Hypothalamus (tissue), 51 donors: ENCODE measurements around the gene CREB3L1.
A peak's percentile ranks its signal among the peaks of the same experiment; 100 is the strongest.

Experiments used
- DNase-seq, 51 donors: peaks; one replicate each; lab custom pipeline; 2025; lab: John Stamatoyannopoulos, UW

The CREB3L1 gene, protein sequence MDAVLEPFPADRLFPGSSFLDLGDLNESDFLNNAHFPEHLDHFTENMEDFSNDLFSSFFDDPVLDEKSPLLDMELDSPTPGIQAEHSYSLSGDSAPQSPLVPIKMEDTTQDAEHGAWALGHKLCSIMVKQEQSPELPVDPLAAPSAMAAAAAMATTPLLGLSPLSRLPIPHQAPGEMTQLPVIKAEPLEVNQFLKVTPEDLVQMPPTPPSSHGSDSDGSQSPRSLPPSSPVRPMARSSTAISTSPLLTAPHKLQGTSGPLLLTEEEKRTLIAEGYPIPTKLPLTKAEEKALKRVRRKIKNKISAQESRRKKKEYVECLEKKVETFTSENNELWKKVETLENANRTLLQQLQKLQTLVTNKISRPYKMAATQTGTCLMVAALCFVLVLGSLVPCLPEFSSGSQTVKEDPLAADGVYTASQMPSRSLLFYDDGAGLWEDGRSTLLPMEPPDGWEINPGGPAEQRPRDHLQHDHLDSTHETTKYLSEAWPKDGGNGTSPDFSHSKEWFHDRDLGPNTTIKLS

DNA sequence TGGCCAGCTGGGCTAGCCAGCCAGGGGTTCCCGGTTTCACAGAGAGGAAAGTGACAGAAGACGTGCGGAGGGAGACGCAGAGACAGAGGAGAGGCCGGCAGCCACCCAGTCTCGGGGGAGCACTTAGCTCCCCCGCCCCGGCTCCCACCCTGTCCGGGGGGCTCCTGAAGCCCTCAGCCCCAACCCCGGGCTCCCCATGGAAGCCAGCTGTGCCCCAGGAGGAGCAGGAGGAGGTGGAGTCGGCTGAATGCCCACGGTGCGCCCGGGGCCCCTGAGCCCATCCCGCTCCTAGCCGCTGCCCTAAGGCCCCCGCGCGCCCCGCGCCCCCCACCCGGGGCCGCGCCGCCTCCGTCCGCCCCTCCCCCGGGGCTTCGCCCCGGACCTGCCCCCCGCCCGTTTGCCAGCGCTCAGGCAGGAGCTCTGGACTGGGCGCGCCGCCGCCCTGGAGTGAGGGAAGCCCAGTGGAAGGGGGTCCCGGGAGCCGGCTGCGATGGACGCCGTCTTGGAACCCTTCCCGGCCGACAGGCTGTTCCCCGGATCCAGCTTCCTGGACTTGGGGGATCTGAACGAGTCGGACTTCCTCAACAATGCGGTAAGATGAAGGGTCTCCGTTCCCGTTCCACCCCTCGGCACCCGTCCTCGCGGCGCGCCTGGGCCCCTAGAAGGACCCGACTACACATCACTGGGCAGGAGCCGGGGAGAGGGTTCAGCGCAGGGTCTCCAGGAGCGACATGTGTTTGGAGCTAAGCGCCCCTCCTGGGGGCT, at the start of gene CREB3L1:
TSS of gene CREB3L1 (plus strand) at position 41 of the 765 bp plus-strand sequence. CDS start at position 491, 450 bp downstream.
- peak in 12 of 51 donors; percentile 5 to 45 (median 19) for DNase-seq

DNA sequence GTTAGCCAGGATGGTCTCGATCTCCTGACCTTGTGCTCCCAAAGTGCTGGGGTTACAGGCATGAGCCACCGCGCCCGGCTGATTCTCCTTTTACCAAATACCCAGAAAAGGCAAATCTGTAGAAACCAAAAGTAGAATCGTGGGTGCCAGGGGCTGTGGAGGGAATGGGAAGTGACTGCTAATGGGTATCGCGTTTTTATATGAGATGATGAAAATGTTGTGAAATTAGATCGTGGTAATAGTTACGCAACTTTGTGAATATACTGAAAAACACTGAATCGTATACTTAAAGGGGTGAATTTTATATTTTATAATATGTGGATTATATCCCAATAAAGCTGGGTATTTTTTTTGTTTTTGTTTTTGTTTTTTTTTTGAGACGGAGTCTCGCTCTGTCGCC, 48.2 kb upstream of the CREB3L1 start:
- no peak for DNase-seq

DNA sequence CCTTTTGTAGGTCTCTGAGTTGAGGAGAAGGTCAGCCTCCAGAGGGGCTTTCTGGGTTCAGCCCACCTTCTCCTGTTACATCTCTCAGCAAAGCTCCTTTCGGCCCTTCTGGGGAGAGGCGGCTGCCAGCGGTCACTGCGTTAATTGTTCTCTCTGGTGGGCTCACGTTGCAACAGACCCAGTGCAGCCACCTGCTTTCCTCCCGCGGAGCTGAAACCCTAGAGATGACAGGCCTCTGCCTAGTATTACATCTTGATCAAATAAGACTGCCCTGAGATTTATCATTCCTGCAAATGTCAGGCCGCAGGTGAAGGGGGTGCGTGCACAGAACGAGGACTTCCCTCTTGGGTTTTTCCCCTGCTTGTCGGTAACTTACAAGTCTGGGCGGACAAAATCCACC, 43.2 kb upstream of the CREB3L1 start:
- no peak for DNase-seq

DNA sequence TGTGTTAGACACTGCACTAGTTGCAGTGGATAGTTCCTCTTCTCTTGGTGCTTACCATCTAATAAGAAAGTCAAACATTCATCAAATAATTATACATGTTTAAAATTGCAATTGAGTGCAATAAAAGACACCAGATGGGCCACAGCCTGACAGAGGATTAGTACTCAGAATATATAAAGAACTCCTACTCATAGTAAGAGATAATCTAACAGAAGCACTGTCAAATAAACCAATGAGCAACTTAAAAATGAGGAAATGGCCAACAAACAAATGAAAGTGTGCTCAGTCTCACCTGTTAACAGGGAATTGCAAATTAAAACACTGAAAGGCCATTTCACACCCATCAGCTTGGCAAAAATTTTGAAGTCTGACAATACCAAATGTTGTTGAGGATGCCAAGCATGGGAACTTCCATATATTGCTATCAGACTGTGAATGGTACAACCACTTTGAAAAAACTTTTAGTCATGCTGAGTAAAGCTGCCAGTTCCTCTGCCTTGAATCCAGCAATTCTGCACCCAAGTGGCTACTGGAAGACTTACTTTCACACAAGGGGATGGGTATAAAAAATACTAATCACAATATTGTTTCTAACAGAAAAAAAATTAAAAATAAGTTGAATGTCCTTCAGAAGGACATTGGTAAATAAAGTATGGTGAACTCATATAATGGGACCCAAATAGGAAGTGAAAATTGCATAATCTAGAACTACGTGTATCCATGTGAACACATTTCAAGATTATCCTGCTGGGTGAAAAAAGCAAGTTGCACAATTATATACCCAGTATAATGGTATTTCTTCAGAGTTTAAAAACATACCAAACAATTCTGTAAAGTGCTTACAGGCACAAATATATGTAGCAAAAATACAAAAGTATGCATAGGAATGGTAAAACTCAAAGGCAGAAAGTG, 41.4 kb upstream of the CREB3L1 start:
- no peak for DNase-seq

DNA sequence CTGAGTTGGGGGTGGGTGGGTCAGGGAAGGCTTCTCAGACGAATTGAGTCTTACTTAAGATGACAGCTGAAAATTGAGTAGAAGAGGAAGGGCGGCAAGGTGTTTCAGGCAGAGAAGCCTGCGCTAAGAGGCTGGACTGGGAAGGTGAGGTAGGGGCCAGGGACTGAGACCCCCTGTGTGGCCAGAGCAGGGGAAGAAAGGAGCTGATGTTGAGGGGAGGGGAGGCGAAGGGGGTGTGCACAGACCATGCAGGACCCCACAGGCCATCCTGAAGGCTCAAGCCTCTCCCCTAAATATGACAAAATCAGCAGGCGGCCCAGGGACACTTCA, 40.6 kb upstream of the CREB3L1 start:
- DNase-seq = no peak

DNA sequence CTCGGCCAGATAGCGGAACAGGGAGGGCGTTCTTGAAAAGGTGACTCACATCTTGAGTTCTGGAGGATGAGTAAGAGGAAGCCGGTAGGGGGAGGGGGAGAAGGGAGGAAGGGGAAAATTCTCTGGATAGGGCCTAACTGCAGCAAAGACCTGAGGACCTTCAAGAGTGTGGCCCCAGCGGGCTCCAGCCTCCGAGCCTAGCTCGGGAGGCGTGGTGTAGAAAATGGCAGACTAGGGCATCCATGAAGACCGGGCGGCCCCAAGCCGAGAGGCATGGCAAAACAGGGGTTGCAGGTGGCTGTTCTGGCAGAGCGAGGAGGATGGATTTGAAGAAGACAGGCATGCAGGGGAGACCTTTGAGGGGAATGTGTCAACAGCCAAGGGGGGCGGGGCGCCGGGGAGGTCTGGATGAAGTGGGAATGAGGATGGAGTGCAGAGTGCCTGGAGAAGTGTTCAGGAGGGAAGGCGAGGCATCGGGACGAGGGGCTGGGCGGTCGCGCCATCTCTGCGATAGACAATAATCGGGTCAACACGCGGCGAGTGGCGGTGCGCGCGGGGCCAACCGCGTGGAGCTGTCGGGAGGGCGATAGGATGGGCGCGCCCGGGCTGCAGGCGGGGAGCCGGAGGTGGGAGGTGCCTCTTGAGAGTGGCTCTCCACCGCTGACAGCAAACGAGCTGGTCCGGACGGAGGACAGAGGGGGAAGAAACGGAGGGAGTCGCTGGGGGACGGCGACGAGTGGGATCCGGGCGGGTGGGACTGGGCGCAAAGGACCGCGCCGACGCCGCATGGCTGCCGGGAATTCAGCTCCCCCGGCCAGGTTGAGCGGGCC, 40.0 kb upstream of the CREB3L1 start:
- peak in 14 of 51 donors; percentile 7 to 66 (median 22) for DNase-seq

DNA sequence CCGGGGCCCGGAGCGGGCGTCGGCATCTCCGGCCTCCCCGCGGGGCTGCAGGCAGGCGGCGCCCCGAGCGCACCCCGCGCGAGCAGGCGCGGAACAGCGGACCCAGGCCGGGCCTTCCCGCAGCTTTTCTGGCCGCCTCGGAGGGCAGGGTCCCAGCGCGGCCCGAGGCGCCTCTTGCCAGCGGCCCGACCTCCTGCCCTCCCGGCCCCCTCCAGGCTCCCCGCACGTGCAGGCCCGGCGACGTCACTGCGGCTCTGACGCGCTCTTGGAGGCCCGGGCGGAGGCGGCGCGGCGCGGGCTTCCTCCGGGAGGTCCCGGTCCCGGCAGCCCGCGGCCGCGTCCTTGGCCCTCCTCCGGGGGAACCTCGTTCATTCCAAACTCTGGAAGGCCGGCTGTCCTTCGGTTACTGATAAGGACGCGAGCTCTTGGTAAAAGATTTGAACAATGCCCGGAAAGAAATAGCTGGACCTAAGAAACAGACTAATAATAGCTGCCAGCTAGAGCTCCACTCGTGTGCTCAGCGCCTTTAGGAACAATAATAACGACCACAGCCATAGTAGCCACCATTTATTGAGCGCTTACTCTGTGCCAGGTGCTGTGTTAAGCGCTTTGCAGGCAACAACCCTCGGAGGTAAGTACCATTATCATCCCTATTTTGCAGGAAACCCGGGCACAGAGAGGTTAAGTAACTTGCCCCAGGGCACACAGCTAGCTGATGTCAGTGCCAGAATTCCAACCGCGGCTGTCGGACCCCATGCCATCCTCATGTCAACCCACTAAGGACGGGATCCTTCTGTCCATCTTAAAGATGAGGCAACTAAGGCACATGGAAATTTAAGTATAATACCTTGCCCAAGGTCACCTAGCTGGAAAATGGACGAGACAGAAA, 39.1 kb upstream of the CREB3L1 start:
- DNase-seq = peak in 20 of 51 donors; percentile 8 to 57 (median 26)

DNA sequence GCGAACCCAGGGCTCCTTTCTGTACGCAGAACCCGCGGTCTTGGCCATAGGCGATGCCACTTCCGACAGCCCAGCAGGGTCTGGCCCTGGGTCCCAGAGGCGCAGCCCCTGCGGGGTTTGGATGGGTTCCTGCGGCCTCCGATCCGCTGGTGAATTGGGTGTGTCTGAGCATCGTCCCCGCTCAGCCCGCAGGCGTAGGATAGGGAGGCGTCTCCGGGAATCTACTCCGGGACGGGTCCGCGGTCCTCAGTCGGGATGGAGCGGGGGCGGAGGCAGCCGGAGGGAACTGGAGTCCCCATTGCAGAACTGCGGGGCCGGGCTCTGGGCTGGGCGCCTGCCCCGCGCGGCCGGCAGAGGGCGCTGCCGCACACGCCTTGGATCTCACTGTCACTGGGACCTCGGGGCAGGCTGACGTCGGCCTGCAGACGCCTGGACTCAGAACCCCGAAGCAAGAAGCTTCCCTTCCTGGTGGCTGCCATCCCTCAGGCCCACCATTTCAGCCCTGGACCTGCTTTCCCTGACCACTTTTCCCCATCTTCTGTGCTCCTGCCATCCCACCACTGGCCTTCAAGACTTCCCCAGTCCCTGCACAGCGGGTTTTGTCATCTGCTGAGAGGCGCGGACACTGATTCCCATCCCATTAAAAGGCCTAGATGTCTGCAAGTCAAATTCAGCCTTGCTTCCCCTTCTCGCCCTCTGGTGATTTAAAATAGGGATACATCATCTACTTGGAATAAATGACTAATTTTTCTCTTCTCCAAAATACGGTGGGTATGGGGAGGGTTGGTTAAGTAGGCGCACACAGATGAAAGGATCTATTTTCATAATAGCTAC, 38.3 kb upstream of the CREB3L1 start:
- DNase-seq = peak in 50 of 51 donors; percentile 17 to 88 (median 69)

DNA sequence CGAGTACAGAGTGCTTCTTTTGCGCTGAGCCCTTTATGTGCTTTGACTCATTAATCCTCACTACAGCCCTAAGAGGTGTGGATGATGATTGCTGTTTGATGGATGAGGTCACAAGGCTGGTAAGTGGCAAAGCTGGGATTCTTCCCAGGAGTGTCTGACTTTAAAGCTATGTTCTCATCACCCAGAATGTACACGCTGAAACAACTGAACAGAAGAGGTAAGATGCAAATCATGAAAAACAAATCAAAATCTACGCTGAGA, 37.7 kb upstream of the CREB3L1 start:
- peak in 2 of 51 donors; percentile 33 to 78 for DNase-seq

DNA sequence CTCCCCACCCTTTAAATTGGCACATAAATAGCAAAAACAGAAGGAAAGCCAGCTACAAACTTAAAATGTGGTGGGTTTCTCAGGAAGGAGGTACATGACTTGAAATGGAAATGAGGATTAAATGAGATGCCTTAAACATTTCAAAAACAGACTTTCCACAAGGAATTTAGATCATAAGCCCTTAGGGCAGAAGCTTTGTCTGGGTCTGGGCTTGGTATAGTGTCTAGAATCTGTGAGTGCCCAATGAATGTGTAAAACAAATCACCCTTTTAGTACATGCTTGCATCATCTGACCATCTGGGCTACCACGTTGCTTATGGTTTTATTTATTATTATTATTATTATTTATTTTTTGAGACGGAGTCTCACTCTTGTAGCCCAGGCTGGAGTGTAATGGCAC, 37.1 kb upstream of the CREB3L1 start:
- no peak for DNase-seq

DNA sequence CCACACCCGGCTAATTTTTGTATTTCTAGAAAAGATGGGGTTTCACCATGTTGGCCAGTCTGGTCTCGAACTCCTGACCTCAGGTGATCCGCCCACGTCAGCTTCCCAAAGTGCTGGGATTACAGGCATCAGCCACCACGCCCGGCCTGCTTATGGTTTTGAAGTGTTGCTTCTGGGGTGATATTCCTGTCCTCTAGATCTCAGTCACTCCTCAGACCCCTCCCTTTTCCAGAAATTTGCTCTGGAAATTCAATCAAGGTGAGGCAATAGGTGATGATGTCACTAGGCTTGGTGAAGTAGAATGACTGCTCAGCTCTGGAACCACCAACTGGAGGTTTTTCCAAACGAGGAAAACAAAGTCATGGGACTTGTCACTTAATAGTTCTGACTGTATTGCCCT, 36.6 kb upstream of the CREB3L1 start:
- no peak for DNase-seq

DNA sequence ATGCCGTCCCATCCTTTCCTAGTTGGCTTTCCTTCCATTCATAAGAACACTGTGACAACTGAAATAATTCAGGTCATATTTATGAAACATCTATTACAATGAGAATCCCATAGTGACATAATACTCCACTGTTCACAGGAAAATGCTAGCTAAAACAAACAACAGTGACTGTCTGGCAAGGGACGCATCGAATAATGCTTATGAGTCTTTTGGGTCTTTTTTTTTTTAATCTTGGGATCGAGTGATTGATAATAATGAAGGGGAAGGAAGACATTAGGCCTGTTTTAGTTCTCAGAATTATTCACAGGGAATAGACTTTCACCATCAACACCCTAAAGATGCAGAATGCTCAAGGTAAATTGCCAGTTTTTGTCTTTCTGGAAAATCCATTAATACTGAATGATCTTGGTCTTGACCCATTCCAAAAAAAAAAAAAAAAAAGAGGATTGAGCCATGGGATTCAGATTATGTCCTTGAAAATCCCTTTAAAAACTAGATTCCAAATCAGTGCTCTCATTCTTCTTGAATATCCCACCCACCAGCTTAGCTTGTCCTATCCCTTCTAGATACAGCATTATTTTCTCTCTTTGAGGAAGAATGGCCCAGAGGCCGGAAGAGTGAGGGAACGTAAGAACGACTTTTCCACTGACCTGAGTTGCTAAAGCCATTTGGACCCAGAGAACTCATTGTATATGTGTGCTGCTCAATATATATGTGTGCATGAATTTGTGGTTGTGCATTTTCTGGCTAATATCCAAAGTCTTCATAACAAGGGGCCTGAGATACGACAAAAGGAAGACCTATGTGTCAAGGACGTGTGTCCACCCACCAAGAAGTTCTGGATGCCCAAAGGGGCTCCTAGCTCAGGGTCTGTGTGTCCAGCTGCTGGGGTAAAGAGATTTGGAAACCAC, 35.2 kb upstream of the CREB3L1 start:
- no peak for DNase-seq

DNA sequence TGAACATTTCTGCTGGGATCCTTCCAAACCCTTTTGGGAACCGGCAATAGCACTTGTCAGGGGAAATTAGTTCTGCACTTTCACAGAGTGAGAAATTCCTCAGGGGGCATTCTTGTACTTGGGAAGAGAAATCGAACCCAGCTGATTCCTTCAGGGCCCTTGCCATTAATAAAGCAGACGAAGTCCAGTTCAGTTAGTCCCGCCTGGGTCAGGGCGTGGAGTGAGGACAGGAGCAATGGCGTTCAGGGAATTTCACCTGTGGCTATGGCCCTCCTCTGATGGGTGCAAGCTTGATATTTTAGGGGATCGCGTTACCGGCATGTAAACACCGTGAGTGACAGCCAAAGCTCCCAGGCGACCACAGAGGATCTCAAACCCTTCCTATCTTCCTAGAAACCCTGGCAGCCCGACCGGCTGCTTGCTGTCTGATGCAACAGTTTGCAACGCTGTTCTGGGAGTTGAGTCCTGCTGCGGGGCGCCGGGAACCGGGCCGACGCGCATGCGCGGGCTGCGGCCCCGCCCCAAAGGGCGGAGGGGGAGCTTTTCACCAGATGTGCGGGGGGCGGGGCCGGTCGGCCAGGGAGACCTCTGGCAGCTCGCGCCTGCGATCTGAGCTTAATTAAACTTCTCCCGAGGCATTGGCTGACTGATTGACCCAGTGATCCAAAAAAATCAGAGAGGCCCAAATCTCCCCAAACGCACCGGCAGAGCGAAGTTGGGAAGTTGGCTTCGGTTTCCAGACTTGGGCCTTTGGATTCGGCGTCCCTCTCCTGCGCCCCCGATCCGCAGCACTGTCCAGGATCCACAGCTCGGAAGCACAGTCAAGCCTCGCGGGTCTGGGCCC, 34.3 kb upstream of the CREB3L1 start:
- DNase-seq = peak; percentile 37 to 91 (median 76)

DNA sequence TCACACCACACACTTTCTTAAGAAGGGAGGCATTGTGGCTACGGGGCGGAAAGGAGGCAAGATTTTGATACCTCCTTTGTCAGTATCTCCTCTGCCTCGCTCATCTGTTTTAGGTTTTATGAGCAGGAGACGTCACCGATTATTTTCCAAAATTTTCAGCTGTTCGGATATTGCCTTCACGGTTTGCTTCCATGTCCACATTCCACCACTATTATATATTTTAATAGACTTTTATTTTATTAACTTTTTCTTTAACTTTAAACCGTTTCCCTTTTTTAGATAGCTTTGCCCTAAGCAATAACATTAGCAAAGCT, 33.7 kb upstream of the CREB3L1 start:
- no peak for DNase-seq

DNA sequence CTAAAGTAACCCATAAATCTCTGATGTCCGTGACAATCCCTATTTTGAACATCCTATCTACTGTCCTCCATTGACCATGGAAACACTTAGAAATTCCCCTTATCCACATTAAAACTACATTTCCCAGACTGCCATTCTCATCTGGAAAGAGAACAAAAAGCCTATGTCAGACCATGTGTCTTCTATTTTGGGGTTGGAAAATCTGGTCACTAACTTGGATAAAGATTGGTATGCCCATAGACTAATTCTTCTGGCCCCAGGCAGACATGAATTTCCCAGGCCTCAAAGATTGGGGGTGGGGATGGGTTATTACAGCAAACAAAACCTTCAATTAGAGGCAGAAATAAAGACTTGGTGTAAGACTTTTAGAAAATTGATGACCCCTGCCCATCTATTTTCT, 30.9 kb upstream of the CREB3L1 start:
- DNase-seq = no peak

DNA sequence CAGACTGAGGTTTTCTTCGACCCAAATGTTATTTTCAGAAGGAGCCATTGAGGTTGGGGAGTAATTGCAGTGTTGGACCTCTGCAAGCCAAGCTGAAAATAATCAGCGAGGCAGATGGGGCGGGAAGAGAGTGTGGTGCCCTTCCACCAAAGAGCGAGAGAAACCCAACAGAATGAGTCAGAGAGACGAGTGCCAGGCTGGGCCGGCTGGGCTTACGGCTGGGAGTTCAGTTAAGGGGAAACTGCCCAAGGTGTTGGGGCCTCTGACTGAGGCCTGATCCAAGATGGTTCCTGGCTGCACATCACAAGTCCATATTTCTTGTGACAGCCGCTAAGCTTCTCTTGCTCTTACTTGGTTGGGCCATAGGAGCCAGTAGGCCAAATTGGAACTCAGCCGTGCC, 30.4 kb upstream of the CREB3L1 start:
- no peak for DNase-seq
